Skeletal muscle cell (primary cell): ENCODE data around the gene CPB2.

Source experiments
- DNase-seq: peaks from one replicate; pipeline ENCODE4 v3.0.0-alpha.2; 2010; ENCODE audit warnings: low read depth
- H3K4me3 ChIP-seq: 2 replicates; pipeline ENCODE4 v1.5.1; 2011; ENCODE audit warnings: low read depth, mild to moderate bottlenecking, control low read depth, low read length, moderate library complexity

Gene CPB2

GRCh38 chr13:46012404-46012803, 92.4 kb downstream of the CPB2 start:
- no peak overlapping the region for H3K4me3 ChIP-seq
- no peak for DNase-seq

GRCh38 chr13:46010148-46010547, 94.7 kb downstream of the CPB2 start:
- DNase-seq, result no peak
- H3K4me3 ChIP-seq, result no peak overlapping the region

- no peak overlapping the region for H3K4me3 ChIP-seq
- no peak for DNase-seq
Measured at GRCh38 chr13:46008631-46009030, 96.2 kb downstream of the CPB2 start.

GRCh38 chr13:46006688-46007452, 98.0 kb downstream of the CPB2 start:
- H3K4me3 ChIP-seq, result no peak overlapping the region
- DNase-seq, result no peak

- H3K4me3 ChIP-seq, result no peak overlapping the region
- no peak for DNase-seq
Measured at GRCh38 chr13:46004491-46004890, 100.3 kb downstream of the CPB2 start.
